Measurements from ENCODE around the gene FLRT2. TPM values are rescaled to one million over a fixed set of nuclear protein-coding genes. Genes with fewer than 3 reads are reported as not detected.

Gene FLRT2
- total RNA-seq, 1 experiment from 2014 or later, result 13.2 TPM

GRCh38 chr14:85701763-85702162, 171.8 kb downstream of the FLRT2 start:
- Mint-ChIP-seq H3K36me3 (no peaks in the 10 kb centered on the region), H3K9me3 (peaks cover 12% of the 10 kb centered on the region), H3K4me1 (peaks cover 3% of the 10 kb centered on the region; the same call in 1 of the 2 replicates), H3K27me3 (ENCODE audit: low read depth) (no peaks in the 10 kb centered on the region), H3K27ac (no peak overlapping the region), H3K4me3 (no peak overlapping the region)
- ChIA-PET POLR2A (no interaction called here), CTCF (no interaction called here)
- ATAC-seq (no peak), DNase-seq (ENCODE audit: low spot score) (no peak)
- no peak for TF ChIP-seq FOXP1 (CRISPR knock-in tag; IDR thresholded peaks at IDR 0.05; ENCODE audit: borderline replicate concordance)
- no peak for TF ChIP-seq JUN (CRISPR knock-in tag; IDR thresholded peaks at IDR 0.05)
- TF ChIP-seq CBFB (CRISPR knock-in tag; IDR thresholded peaks at IDR 0.05; ENCODE audit: low read depth), result no peak
- TF ChIP-seq KAT7 (CRISPR knock-in tag; IDR thresholded peaks at IDR 0.05; ENCODE audit: borderline replicate concordance), result no peak

DNA sequence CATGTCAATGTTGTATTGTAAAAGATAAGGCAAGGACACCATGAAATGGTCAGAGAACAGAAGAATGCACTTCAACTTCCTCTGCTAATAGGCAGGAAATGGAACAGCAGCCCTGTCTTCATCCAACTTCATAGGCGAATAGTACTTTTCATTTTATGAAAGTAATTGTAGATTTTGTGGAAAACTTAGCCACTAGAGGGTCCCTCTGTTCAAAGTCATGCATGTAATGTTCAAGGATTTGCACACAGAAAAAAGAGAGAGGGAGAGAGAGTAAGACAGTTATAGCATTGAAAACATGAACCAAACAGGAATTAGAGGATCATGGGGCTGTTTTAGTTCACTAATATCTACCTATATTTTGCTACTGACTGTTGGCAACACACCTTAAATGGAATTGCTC, 172.2 kb downstream of the FLRT2 start:
- CTCF ChIA-PET, result no interaction called here
- no peaks in the 10 kb centered on the region for H3K36me3 Mint-ChIP-seq
- H3K27me3 Mint-ChIP-seq (ENCODE audit: low read depth), result no peaks in the 10 kb centered on the region
- no peak overlapping the region for H3K4me3 Mint-ChIP-seq
- H3K27ac Mint-ChIP-seq, result no peak overlapping the region
- peaks cover 12% of the 10 kb centered on the region for H3K9me3 Mint-ChIP-seq
- peaks cover 3% of the 10 kb centered on the region; the same call in 1 of the 2 replicates for H3K4me1 Mint-ChIP-seq
- no peak for DNase-seq (ENCODE audit: low spot score)
- no peak for TF ChIP-seq PRRX2 (CRISPR knock-in tag; IDR thresholded peaks at IDR 0.05)
- no peak for TF ChIP-seq RORB (CRISPR knock-in tag; IDR thresholded peaks at IDR 0.05)
- TF ChIP-seq SP1 (CRISPR knock-in tag; conservative IDR thresholded peaks at IDR 0.05), result no peak
- no peak for TF ChIP-seq RELA (CRISPR knock-in tag; IDR thresholded peaks at IDR 0.05; ENCODE audit: borderline replicate concordance)
- TF ChIP-seq ATF6 (CRISPR knock-in tag; IDR thresholded peaks at IDR 0.05), result no peak
- TF ChIP-seq KAT7 (CRISPR knock-in tag; IDR thresholded peaks at IDR 0.05; ENCODE audit: borderline replicate concordance), result no peak
- TF ChIP-seq ZNF416 (CRISPR knock-in tag; IDR thresholded peaks at IDR 0.05), result no peak
- TF ChIP-seq NFE2L1 (CRISPR knock-in tag; IDR thresholded peaks at IDR 0.05), result no peak
- ATAC-seq, result no peak
- POLR2A ChIA-PET, result no interaction called here

GRCh38 chr14:85702997-85703396, 173.1 kb downstream of the FLRT2 start:
- Mint-ChIP-seq H3K9me3 (peaks cover 12% of the 10 kb centered on the region), H3K27ac (no peak overlapping the region), H3K4me3 (no peak overlapping the region), H3K36me3 (no peaks in the 10 kb centered on the region), H3K4me1 (peaks cover 3% of the 10 kb centered on the region; the same call in 1 of the 2 replicates), H3K27me3 (ENCODE audit: low read depth) (no peaks in the 10 kb centered on the region)
- ATAC-seq (no peak), DNase-seq (ENCODE audit: low spot score) (no peak)
- ChIA-PET CTCF (no interaction called here), POLR2A (no interaction called here)
- TF ChIP-seq ZNF138 (CRISPR knock-in tag; conservative IDR thresholded peaks at IDR 0.05) (no peak), RELA (CRISPR knock-in tag; IDR thresholded peaks at IDR 0.05; ENCODE audit: borderline replicate concordance) (no peak), SMAD4 (CRISPR knock-in tag; IDR thresholded peaks at IDR 0.05) (no peak), KAT7 (CRISPR knock-in tag; IDR thresholded peaks at IDR 0.05; ENCODE audit: borderline replicate concordance) (no peak), CREM (CRISPR knock-in tag; IDR thresholded peaks at IDR 0.05) (no peak), ZNF416 (CRISPR knock-in tag; IDR thresholded peaks at IDR 0.05) (no peak)
- TF ChIP-seq, protein P1, sequence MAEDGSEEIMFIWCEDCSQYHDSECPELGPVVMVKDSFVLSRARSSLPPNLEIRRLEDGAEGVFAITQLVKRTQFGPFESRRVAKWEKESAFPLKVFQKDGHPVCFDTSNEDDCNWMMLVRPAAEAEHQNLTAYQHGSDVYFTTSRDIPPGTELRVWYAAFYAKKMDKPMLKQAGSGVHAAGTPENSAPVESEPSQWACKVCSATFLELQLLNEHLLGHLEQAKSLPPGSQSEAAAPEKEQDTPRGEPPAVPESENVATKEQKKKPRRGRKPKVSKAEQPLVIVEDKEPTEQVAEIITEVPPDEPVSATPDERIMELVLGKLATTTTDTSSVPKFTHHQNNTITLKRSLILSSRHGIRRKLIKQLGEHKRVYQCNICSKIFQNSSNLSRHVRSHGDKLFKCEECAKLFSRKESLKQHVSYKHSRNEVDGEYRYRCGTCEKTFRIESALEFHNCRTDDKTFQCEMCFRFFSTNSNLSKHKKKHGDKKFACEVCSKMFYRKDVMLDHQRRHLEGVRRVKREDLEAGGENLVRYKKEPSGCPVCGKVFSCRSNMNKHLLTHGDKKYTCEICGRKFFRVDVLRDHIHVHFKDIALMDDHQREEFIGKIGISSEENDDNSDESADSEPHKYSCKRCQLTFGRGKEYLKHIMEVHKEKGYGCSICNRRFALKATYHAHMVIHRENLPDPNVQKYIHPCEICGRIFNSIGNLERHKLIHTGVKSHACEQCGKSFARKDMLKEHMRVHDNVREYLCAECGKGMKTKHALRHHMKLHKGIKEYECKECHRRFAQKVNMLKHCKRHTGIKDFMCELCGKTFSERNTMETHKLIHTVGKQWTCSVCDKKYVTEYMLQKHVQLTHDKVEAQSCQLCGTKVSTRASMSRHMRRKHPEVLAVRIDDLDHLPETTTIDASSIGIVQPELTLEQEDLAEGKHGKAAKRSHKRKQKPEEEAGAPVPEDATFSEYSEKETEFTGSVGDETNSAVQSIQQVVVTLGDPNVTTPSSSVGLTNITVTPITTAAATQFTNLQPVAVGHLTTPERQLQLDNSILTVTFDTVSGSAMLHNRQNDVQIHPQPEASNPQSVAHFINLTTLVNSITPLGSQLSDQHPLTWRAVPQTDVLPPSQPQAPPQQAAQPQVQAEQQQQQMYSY (CRISPR knock-in tag; IDR thresholded peaks at IDR 0.05), result no peak
- TF ChIP-seq, protein P2, sequence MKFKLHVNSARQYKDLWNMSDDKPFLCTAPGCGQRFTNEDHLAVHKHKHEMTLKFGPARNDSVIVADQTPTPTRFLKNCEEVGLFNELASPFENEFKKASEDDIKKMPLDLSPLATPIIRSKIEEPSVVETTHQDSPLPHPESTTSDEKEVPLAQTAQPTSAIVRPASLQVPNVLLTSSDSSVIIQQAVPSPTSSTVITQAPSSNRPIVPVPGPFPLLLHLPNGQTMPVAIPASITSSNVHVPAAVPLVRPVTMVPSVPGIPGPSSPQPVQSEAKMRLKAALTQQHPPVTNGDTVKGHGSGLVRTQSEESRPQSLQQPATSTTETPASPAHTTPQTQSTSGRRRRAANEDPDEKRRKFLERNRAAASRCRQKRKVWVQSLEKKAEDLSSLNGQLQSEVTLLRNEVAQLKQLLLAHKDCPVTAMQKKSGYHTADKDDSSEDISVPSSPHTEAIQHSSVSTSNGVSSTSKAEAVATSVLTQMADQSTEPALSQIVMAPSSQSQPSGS (CRISPR knock-in tag; IDR thresholded peaks at IDR 0.05; ENCODE audit: borderline replicate concordance, low read depth), result no peak
